ENCODE results near the gene ZNF543. TPM values are rescaled to one million over a fixed set of nuclear protein-coding genes. Genes with fewer than 3 reads are reported as not detected.

ZNF543 gene
- total and polyA plus RNA-seq, 2 of the 4 experiments (the other 2 are of a cell fraction), result 1.8 to 9.0 TPM

GRCh38 chr19:57288373-57288772 is 31.9 kb upstream of the ZNF543 start:
- Histone ChIP-seq H3K9ac (ENCODE audit: low read depth, low read length) (no peak overlapping the region), H3K4me1 (ENCODE audit: control insufficient read depth, insufficient read depth, low read length) (no peaks in the 10 kb centered on the region), H2AFZ (replicated peaks; ENCODE audit: low read length, poor library complexity) (no peak overlapping the region), H4K91ac (ENCODE audit: insufficient read depth, low read depth, low read length) (no peak overlapping the region), H3K4me2 (ENCODE audit: low read depth, low read length) (no peak overlapping the region), H3K79me1 (ENCODE audit: low read depth in 1 of 2, low read length in 2 of 2) (peaks cover 44 to 68% of the 10 kb centered on the region in 2 experiments), H3K4ac (ENCODE audit: low read depth, low read length) (no peak overlapping the region), H3K27me3 (ENCODE audit: control insufficient read depth, insufficient read depth, low read length) (no peaks in the 10 kb centered on the region), H3K56ac (ENCODE audit: extremely low read depth, insufficient read depth, low read length) (no peak overlapping the region), H3K14ac (replicated peaks; ENCODE audit: low read depth, low read length) (no peak overlapping the region), H4K20me1 (ENCODE audit: insufficient read depth, low read length) (peaks cover 63% of the 10 kb centered on the region), H3K9me3 (ENCODE audit: control insufficient read depth, insufficient read depth, low read length) (peaks cover 23% of the 10 kb centered on the region), H3K27ac (ENCODE audit: insufficient read depth, low read length) (no peak overlapping the region), H2BK20ac (ENCODE audit: low read depth, low read length) (no peak overlapping the region), H4K8ac (ENCODE audit: low read depth in 2 of 2, low read length in 2 of 2) (no peak overlapping the region), H2BK120ac (ENCODE audit: low read depth, low read length) (no peak overlapping the region), H3K18ac (ENCODE audit: low read depth, low read length) (no peak overlapping the region), H2BK15ac (ENCODE audit: low read depth, low read length) (no peak overlapping the region), H3K9me1 (ENCODE audit: insufficient read depth, low read length) (peaks cover 8% of the 10 kb centered on the region; the same call in 1 of the 2 replicates), H3K23ac (ENCODE audit: low read depth, low read length) (no peak overlapping the region), H2AK5ac (ENCODE audit: low read depth, low read length) (no peak overlapping the region), H3K36me3 (ENCODE audit: control insufficient read depth, insufficient read depth, low read length) (peaks cover 77% of the 10 kb centered on the region), H2AK9ac (replicated peaks; ENCODE audit: low read depth, low read length, poor library complexity) (no peak overlapping the region), H3K4me3 (ENCODE audit: insufficient read depth, low read depth, low read length) (no peak overlapping the region), H2BK5ac (ENCODE audit: low read depth, low read length, poor library complexity, severe bottlenecking) (no peak overlapping the region), H4K5ac (ENCODE audit: low read depth, low read length) (no peak overlapping the region)
- BruUV-seq (replicated peaks), result no TSS peak
- DNase-seq (no peak), ATAC-seq (ENCODE audit: low read depth) (no peak)
- ChIA-PET CTCF (no interaction called here), POLR2A (ENCODE audit: unreplicated experiment) (no interaction called here)
- in situ Hi-C loops (cut with MboI; ENCODE audit: low sequenced_read_pairs) (no loop called here), intact Hi-C loops (cut with micrococcal nuclease) (loop anchor here (10.0 kb wide), 1 partner anchor 184 kb away; no protein-coding TSS in a partner anchor), dilution Hi-C loops (cut with HindIII; ENCODE audit: low sequenced_read_pairs, unreplicated experiment) (no loop called here)
- TF ChIP-seq MAFK (IDR thresholded peaks at IDR 0.05; ENCODE audit: low read depth, low read length) (no peak), RCOR1 (IDR thresholded peaks at IDR 0.05; ENCODE audit: insufficient replicate concordance, low read length) (no peak), CTCF (conservative IDR thresholded peaks at IDR 0.05; ENCODE audit: low read depth, low read length) (no peak), NFE2L2 (IDR thresholded peaks at IDR 0.05; ENCODE audit: low read depth, low read length) (no peak), CEBPB (IDR thresholded peaks at IDR 0.05; ENCODE audit: low read depth, low read length) (no peak), MXI1 (IDR thresholded peaks at IDR 0.05; ENCODE audit: borderline replicate concordance, low read depth, low read length) (no peak), RFX5 (IDR thresholded peaks at IDR 0.05; ENCODE audit: low read depth, low read length) (no peak), USF2 (IDR thresholded peaks at IDR 0.05; ENCODE audit: low read depth, low read length) (no peak), MAZ (IDR thresholded peaks at IDR 0.05; ENCODE audit: borderline replicate concordance, low read depth, low read length) (no peak), RAD21 (IDR thresholded peaks at IDR 0.05; ENCODE audit: low read length) (no peak), SMC3 (IDR thresholded peaks at IDR 0.05; ENCODE audit: low read depth, low read length) (no peak)
- WGBS, 2 experiments (ENCODE audit: extremely low coverage in 2 of 2, insufficient read length in 1 of 2), result 100% methylated on average over 2 of the region's 4 CpGs; no CpG with 5 or more reads in 1 of the 2 experiments
